Lung (tissue), 12 donors: ENCODE data around the gene PCGF1. TPM values are rescaled to one million over a fixed set of nuclear protein-coding genes. Genes with fewer than 3 reads are reported as not detected.

Source experiments
- ATAC-seq: fragments of 200-7000 bp; cut with Tn5 transposase; one replicate; pipeline ENCODE4 v1.9.1; 2020; ENCODE audit warnings: moderate number of reproducible peaks; ENCODE audit not compliant: insufficient read depth, low FRiP score
- DNase-seq, 3 donors: peaks; one replicate each; pipeline ENCODE4 v3.0.0-alpha.2; 2013 to 2017
- H3K27ac ChIP-seq, 2 donors: one replicate each; pipeline ENCODE4 v1.5.1; 2013; ENCODE audit warnings: mild to moderate bottlenecking in 2 of 2, moderate library complexity in 2 of 2, control low read depth in 1 of 2, inconsistent platforms in 1 of 2, low read depth in 1 of 2, low read length in 1 of 2
- H3K27me3 ChIP-seq, 3 donors: one replicate each; pipeline ENCODE4 v1.5.1; 2013; ENCODE audit warnings: low read length in 2 of 3; ENCODE audit not compliant: control insufficient read depth in 3 of 3, insufficient read depth in 3 of 3
- H3K36me3 ChIP-seq, 4 donors: one replicate each; pipeline ENCODE4 v1.5.1; 2013; ENCODE audit warnings: low read length in 4 of 4, mild to moderate bottlenecking in 1 of 4, moderate library complexity in 1 of 4; ENCODE audit not compliant: control insufficient read depth in 4 of 4, insufficient read depth in 4 of 4
- H3K4me1 ChIP-seq, 5 donors: one replicate each; pipeline ENCODE4 v1.5.1; 2013; ENCODE audit warnings: low read length in 5 of 5, mild to moderate bottlenecking in 2 of 5, moderate library complexity in 1 of 5; ENCODE audit not compliant: control insufficient read depth in 5 of 5, insufficient read depth in 5 of 5
- H3K4me3 ChIP-seq: one replicate; pipeline ENCODE4 v1.5.1; 2013; ENCODE audit warnings: mild to moderate bottlenecking, control low read depth, moderate library complexity
- H3K9ac ChIP-seq, 2 donors: one replicate each; pipeline ENCODE4 v1.5.1; 2013; ENCODE audit warnings: low read length in 2 of 2, control low read depth in 1 of 2; ENCODE audit not compliant: insufficient read depth in 1 of 2
- H3K9me3 ChIP-seq, 4 donors: one replicate each; pipeline ENCODE4 v1.5.1; 2013; ENCODE audit warnings: low read length in 3 of 4, mild to moderate bottlenecking in 1 of 4, moderate library complexity in 1 of 4; ENCODE audit not compliant: control insufficient read depth in 4 of 4, insufficient read depth in 3 of 4
- WGBS, 2 donors: extraction: QIAGEN DNeasy Blood & Tissue Kit; methylation state at CpG; one replicate each; pipeline ENCODE4 v1.1.7; 2013; 5-methylcytosine and 5-hydroxymethylcytosine counted together
- polyA plus RNA-seq, 2 donors: library from polyadenylated mRNA; stranded (reverse); fragments of 200-250 nt; gene quantifications; one replicate each; pipeline ENCODE4 v1.2.1, GENCODE V29; 2013
- total RNA-seq, 2 donors: library from RNA; depleted of rRNA in 1 of 2; stranded (reverse); fragments of >200 nt in 1 of 2; gene quantifications; one replicate each; pipeline ENCODE4 v1.2.1, GENCODE V29; 2014 to 2021
- TF ChIP-seq, protein P1 (sequence below): IDR thresholded peaks from 2 replicates; pipeline ENCODE4 v1.5.1; 2012; ENCODE audit warnings: mild to moderate bottlenecking; ENCODE audit errors: control extremely low read depth, extremely low read depth
- donor health status: control.
- donor health status: control.
- donor health status: Bipolar disorder and iron deficiency.
- donor health status: healthy.
- donor health status: DM: yes; HTN: yes; CAD: no.

PCGF1 gene
- total and polyA plus RNA-seq, 4 donors = 16.7 to 47.8 (median 28.1) TPM

DNA sequence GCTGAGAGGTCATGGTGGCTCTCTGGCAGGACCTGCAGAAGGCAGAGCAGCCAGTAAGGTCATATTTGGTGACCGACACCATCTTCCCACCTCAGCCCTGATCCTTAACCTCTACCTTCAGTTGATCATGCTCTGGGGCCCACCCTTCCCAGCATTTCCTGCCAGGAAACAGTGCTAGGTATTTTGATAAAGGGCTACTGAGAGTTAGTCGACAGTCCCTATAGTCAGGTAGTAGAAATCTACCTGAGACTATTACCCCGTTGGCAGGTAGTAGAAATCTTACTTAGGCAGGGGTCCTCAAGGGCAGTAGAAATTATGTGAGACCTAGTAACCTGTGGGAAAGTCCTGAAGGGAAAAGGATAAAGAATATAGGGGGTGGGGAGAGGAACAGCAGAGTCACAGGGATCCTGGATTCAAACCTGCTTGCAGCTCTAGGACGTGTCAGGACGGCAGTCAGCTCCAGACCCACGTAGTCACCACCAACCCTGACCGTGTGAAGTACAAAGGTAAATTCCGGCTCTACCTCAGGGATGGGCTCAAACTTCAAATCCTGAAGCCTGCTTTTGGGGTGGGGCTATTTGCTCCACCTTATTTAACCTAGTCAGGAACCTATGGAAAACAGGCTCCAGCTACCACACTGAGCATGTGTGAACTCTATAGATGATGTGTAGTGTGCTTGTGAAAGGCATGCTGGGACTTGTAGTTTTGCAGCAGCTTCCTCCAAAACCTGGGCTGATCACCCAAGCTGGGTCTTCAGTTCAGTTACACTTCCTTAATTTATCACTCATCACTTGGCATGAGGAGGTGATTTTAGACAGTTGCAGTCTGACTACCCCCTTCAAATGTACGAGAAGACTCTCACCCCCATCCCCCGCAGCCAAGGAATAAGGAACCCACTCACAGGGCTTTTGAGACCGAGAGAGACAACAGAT, 18.5 kb upstream of the PCGF1 start, which contains the start of gene DQX1:
DQX1 (minus strand) TSS at position 515 of the 932 bp plus-strand sequence; CDS start at position 13, 502 bp downstream.
- H3K36me3 ChIP-seq = peaks cover 9 to 23% (median 21%) of the 10 kb centered on the region in 4 donors
- 80 to 87% methylated on average over 11 of the region's 11 CpGs for WGBS, 2 donors
- ATAC-seq (no peak), DNase-seq (peak in 1 of 3 donors; percentile 35)
- no peak within 1 kb of the TSS for H3K27ac ChIP-seq
- TF ChIP-seq, protein P1, sequence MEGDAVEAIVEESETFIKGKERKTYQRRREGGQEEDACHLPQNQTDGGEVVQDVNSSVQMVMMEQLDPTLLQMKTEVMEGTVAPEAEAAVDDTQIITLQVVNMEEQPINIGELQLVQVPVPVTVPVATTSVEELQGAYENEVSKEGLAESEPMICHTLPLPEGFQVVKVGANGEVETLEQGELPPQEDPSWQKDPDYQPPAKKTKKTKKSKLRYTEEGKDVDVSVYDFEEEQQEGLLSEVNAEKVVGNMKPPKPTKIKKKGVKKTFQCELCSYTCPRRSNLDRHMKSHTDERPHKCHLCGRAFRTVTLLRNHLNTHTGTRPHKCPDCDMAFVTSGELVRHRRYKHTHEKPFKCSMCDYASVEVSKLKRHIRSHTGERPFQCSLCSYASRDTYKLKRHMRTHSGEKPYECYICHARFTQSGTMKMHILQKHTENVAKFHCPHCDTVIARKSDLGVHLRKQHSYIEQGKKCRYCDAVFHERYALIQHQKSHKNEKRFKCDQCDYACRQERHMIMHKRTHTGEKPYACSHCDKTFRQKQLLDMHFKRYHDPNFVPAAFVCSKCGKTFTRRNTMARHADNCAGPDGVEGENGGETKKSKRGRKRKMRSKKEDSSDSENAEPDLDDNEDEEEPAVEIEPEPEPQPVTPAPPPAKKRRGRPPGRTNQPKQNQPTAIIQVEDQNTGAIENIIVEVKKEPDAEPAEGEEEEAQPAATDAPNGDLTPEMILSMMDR = no peak
- peaks cover 8 to 17% (median 10%) of the 10 kb centered on the region in 5 donors for H3K4me1 ChIP-seq
- H3K27me3 ChIP-seq = peaks cover 0 to 4% (median 0%) of the 10 kb centered on the region in 3 donors
- H3K4me3 ChIP-seq = no peak within 1 kb of the TSS
- no peak within 1 kb of the TSS for H3K9ac ChIP-seq
- no peaks in the 10 kb centered on the region for H3K9me3 ChIP-seq

DNA sequence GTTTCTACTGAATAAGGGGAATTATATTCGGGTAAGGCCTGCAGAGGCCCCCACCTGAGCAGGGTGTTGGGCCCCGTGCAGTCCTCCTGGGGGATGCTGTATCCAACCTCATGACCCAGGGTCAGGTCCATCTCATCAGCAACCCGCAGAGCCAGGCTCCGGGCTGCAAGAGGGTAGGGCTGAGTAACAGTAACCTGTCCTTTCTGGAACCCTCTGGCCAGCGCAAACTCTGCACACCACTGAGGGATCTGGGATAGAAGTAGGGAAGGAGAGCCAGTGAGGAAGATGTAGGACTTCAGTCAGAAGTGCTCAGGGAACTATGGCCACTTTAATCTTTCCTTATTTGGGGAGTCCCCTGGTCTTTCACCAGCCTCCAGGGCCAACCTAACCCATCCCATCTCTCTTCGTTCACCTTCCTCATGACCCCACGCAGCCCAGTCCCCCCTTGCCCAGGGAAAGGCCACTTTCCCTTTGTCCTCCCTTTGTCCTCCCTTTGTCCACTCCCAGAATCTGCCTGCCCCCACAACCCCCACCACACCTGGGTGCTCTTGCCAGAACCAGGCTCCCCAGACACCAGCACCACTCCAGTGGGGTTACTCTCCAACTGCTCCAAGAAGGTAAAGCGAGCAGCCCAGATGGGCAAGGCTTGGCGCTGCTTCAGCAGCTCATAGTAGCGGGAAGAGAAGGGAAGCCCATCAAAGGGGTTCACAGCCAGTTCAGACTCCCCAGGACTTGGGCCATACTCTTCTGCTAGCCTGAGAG, 17.6 kb upstream of the PCGF1 start:
- DNase-seq (no peak), ATAC-seq (no peak)
- Histone ChIP-seq H3K4me3 (no peak overlapping the region), H3K9me3 (no peaks in the 10 kb centered on the region), H3K36me3 (peaks cover 9 to 23% (median 21%) of the 10 kb centered on the region in 4 donors), H3K27ac (no peak overlapping the region), H3K27me3 (peaks cover 0 to 11% (median 3%) of the 10 kb centered on the region in 3 donors), H3K4me1 (peaks cover 6 to 11% (median 7%) of the 10 kb centered on the region in 5 donors), H3K9ac (no peak overlapping the region)
- TF ChIP-seq, protein P1 = no peak
- 94 to 97% methylated on average over 10 of the region's 10 CpGs for WGBS, 2 donors

DNA sequence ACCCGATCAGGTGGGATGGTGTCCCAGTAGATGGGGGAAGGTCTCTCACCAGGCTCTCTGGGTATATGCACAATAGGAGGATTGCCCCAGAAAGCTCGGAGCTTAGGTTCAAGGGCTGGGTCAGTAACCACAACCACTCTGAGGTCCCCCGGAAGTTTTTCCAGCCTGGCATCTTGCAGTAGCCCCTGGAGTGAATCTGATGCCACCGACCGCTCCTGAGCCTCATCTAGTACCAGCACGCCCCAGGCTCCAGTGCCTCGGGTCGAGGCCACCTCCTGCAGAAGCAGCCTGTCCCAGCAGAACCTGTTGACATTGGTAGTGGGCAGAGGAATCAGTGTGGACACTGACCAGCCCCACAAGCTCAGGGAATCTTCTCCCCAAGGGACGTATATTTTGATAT, 16.5 kb upstream of the PCGF1 start:
- no peak overlapping the region for H3K9ac ChIP-seq
- H3K9me3 ChIP-seq = no peaks in the 10 kb centered on the region
- TF ChIP-seq, protein P1 = no peak
- H3K27me3 ChIP-seq = peaks cover 0 to 21% (median 14%) of the 10 kb centered on the region in 3 donors
- H3K4me1 ChIP-seq = peaks cover 6 to 11% (median 7%) of the 10 kb centered on the region in 5 donors
- no peak overlapping the region for H3K4me3 ChIP-seq
- no peak for DNase-seq
- H3K36me3 ChIP-seq = peaks cover 9 to 23% (median 21%) of the 10 kb centered on the region in 4 donors
- no peak for ATAC-seq
- WGBS, 2 donors = 86 to 96% methylated on average over 9 of the region's 9 CpGs
- no peak overlapping the region for H3K27ac ChIP-seq
